Activated T-cell treated with anti-CD3 and anti-CD28 coated beads for 48 hours (primary cell): Measurements from ENCODE around the gene TBRG4.

Experiments
- DNase-seq: peaks from one replicate; pipeline ENCODE4 v3.0.0-alpha.2; 2020; ENCODE audit warnings: low read depth

Gene TBRG4

GRCh38 chr7:45074528-45075354 is 36.8 kb downstream of the TBRG4 start:
- no peak for DNase-seq

- no peak for DNase-seq
Observed at GRCh38 chr7:45073786-45074527, 37.5 kb downstream of the TBRG4 start.

- DNase-seq = no peak
Observed at GRCh38 chr7:45073031-45073785, 38.3 kb downstream of the TBRG4 start.

GRCh38 chr7:45072131-45073030 is 39.1 kb downstream of the TBRG4 start:
- DNase-seq = no peak

GRCh38 chr7:45071528-45071927 is 40.0 kb downstream of the TBRG4 start:
- DNase-seq = no peak

- DNase-seq = no peak
Observed at GRCh38 chr7:45070254-45070642, 41.2 kb downstream of the TBRG4 start.

GRCh38 chr7:45069444-45070253 is 41.8 kb downstream of the TBRG4 start:
- DNase-seq = no peak

- no peak for DNase-seq
Observed at GRCh38 chr7:45068236-45069023, 43.1 kb downstream of the TBRG4 start.

- DNase-seq = no peak
Observed at GRCh38 chr7:45067582-45067981, 43.9 kb downstream of the TBRG4 start.

- no peak for DNase-seq
Observed at GRCh38 chr7:45066409-45066808, 45.1 kb downstream of the TBRG4 start.

- no peak for DNase-seq
Observed at GRCh38 chr7:45065031-45065995, 46.2 kb downstream of the TBRG4 start.

GRCh38 chr7:45064047-45064725 is 47.3 kb downstream of the TBRG4 start:
- no peak for DNase-seq

- no peak for DNase-seq
Observed at GRCh38 chr7:45061806-45062425, 49.6 kb downstream of the TBRG4 start.

- no peak for DNase-seq
Observed at GRCh38 chr7:45061352-45061751, 50.1 kb downstream of the TBRG4 start.

- DNase-seq = no peak
Observed at GRCh38 chr7:45060295-45060694, 51.2 kb downstream of the TBRG4 start.

- DNase-seq = no peak
Observed at GRCh38 chr7:45057878-45058277, 53.6 kb downstream of the TBRG4 start.

GRCh38 chr7:45055594-45056219 is 55.8 kb downstream of the TBRG4 start:
- DNase-seq = no peak
